DND-41 (cell line): ENCODE data around the gene ZCCHC24.

Experiments
- EZH2 ChIP-seq: IDR thresholded peaks from 3 replicates; pipeline ENCODE4 v1.6.1; 2012; ENCODE audit warnings: borderline replicate concordance, low read depth, mild to moderate bottlenecking, moderate library complexity, low read length, inconsistent platforms; ENCODE audit not compliant: severe bottlenecking
- TF ChIP-seq, protein P1 (sequence below): IDR thresholded peaks from 2 replicates; pipeline ENCODE4 v1.5.1; 2012; ENCODE audit warnings: borderline replicate concordance, low read length, moderate library complexity, mild to moderate bottlenecking; ENCODE audit not compliant: poor library complexity, severe bottlenecking; ENCODE audit errors: extremely low read depth

DNA sequence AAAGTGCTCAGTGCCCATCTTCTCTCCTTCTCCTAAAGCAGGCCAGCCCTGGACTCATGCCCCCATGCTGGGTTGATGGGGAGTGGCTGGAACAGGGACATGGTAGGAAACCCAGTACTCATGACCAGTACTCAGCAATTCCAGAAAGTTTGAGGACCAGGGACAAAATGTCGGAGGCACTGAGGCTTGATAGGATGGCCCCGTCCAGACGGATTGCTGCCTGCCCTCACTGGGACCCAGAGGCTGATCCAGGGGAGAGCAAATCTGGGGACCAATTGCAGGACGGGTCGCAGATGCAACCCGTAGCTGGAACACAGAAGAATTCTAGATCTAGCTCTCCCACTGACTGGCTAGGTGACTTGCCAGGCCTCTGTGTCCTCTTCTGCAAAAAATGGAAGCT lies 5.1 kb downstream of the ZCCHC24 start:
- TF ChIP-seq, protein P1, sequence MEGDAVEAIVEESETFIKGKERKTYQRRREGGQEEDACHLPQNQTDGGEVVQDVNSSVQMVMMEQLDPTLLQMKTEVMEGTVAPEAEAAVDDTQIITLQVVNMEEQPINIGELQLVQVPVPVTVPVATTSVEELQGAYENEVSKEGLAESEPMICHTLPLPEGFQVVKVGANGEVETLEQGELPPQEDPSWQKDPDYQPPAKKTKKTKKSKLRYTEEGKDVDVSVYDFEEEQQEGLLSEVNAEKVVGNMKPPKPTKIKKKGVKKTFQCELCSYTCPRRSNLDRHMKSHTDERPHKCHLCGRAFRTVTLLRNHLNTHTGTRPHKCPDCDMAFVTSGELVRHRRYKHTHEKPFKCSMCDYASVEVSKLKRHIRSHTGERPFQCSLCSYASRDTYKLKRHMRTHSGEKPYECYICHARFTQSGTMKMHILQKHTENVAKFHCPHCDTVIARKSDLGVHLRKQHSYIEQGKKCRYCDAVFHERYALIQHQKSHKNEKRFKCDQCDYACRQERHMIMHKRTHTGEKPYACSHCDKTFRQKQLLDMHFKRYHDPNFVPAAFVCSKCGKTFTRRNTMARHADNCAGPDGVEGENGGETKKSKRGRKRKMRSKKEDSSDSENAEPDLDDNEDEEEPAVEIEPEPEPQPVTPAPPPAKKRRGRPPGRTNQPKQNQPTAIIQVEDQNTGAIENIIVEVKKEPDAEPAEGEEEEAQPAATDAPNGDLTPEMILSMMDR, result no peak
- no peak for TF ChIP-seq EZH2
